Fibroblast of lung (primary cell): Measurements from ENCODE around the gene IDUA.

Source experiments
- CTCF ChIP-seq, 2 donors: IDR thresholded peaks in 1 of 2; conservative IDR thresholded peaks in 1 of 2; 1 replicate in 1 of 2; 2 replicates in 1 of 2; pipeline ENCODE4 v1.5.1; 2011 to 2012; ENCODE audit warnings: low read length in 2 of 2, control low read depth in 1 of 2, inconsistent platforms in 1 of 2, low read depth in 1 of 2, mild to moderate bottlenecking in 1 of 2
- EZH2 ChIP-seq: IDR thresholded peaks from 2 replicates; pipeline ENCODE4 v1.5.1; 2012; ENCODE audit warnings: low read length, control low read depth, mild to moderate bottlenecking; ENCODE audit errors: missing control alignments

GRCh38 chr4:1010395-1011021 is 23.7 kb downstream of the IDUA start:
- TF ChIP-seq CTCF (conservative IDR thresholded peaks at IDR 0.05 in 1 of 2, IDR thresholded peaks at IDR 0.05 in 1 of 2; ENCODE audit: low read depth in 1 of 2, low read length in 2 of 2) (no peak), EZH2 (no peak)
